Measurements from ENCODE around the gene GADL1.

GRCh38 chr3:30805695-30806094, 88.8 kb downstream of the GADL1 start:
- no peak for TF ChIP-seq CTCF (IDR thresholded peaks at IDR 0.05 in 2 of 3, conservative IDR thresholded peaks at IDR 0.05 in 1 of 3; ENCODE audit: borderline replicate concordance in 1 of 3, insufficient read depth in 1 of 3, low read depth in 2 of 3, low read length in 2 of 3)
- no peak for TF ChIP-seq FOSL1 (IDR thresholded peaks at IDR 0.05; ENCODE audit: low read depth)
- no peak for TF ChIP-seq ZNF274 (IDR thresholded peaks at IDR 0.05; ENCODE audit: low read depth, low read length)
- no peak for TF ChIP-seq CBX3 (IDR thresholded peaks at IDR 0.05; ENCODE audit: low read depth)
- TF ChIP-seq RAD21 (IDR thresholded peaks at IDR 0.05; ENCODE audit: low read depth) = no peak
- TF ChIP-seq, protein P1, sequence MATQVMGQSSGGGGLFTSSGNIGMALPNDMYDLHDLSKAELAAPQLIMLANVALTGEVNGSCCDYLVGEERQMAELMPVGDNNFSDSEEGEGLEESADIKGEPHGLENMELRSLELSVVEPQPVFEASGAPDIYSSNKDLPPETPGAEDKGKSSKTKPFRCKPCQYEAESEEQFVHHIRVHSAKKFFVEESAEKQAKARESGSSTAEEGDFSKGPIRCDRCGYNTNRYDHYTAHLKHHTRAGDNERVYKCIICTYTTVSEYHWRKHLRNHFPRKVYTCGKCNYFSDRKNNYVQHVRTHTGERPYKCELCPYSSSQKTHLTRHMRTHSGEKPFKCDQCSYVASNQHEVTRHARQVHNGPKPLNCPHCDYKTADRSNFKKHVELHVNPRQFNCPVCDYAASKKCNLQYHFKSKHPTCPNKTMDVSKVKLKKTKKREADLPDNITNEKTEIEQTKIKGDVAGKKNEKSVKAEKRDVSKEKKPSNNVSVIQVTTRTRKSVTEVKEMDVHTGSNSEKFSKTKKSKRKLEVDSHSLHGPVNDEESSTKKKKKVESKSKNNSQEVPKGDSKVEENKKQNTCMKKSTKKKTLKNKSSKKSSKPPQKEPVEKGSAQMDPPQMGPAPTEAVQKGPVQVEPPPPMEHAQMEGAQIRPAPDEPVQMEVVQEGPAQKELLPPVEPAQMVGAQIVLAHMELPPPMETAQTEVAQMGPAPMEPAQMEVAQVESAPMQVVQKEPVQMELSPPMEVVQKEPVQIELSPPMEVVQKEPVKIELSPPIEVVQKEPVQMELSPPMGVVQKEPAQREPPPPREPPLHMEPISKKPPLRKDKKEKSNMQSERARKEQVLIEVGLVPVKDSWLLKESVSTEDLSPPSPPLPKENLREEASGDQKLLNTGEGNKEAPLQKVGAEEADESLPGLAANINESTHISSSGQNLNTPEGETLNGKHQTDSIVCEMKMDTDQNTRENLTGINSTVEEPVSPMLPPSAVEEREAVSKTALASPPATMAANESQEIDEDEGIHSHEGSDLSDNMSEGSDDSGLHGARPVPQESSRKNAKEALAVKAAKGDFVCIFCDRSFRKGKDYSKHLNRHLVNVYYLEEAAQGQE (IDR thresholded peaks at IDR 0.05; ENCODE audit: low read depth) = no peak
- TF ChIP-seq EZH2 (IDR thresholded peaks at IDR 0.05) = no peak
